Measurements from ENCODE around the gene OTUB2.

OTUB2 gene

GRCh38 chr14:94074534-94074933, 48.4 kb downstream of the OTUB2 start:
- DNase-seq (no peak), ATAC-seq (no peak)
- H3K9me3 Mint-ChIP-seq: peaks cover 33 to 38% of the 10 kb centered on the region in 2 donors
- H3K4me3 Mint-ChIP-seq: peak overlapping the region in 1 of 2 donors; percentile 34
- peaks cover 55% of the 10 kb centered on the region for H3K4me1 Mint-ChIP-seq
- no peak overlapping the region for H3K27ac Mint-ChIP-seq
- no peaks in the 10 kb centered on the region for H3K27me3 Mint-ChIP-seq

- H3K4me3 Mint-ChIP-seq: peak overlapping the region in 1 of 2 donors; percentile 39
- H3K27me3 Mint-ChIP-seq: no peaks in the 10 kb centered on the region
- no peak overlapping the region for H3K27ac Mint-ChIP-seq
- peaks cover 53% of the 10 kb centered on the region for H3K4me1 Mint-ChIP-seq
- DNase-seq (no peak), ATAC-seq (no peak)
- H3K9me3 Mint-ChIP-seq: peaks cover 29 to 34% of the 10 kb centered on the region in 2 donors
Measured at GRCh38 chr14:94075008-94075407, 48.9 kb downstream of the OTUB2 start.

GRCh38 chr14:94077111-94077821, 51.1 kb downstream of the OTUB2 start:
- H3K27me3 Mint-ChIP-seq: no peaks in the 10 kb centered on the region
- H3K27ac Mint-ChIP-seq: peak overlapping the region in 1 of 2 donors; percentile 89
- H3K4me3 Mint-ChIP-seq: peak overlapping the region; percentile 33 to 96
- ATAC-seq (no peak), DNase-seq (no peak)
- H3K9me3 Mint-ChIP-seq: peaks cover 12 to 18% of the 10 kb centered on the region in 2 donors
- peaks cover 39% of the 10 kb centered on the region for H3K4me1 Mint-ChIP-seq

GRCh38 chr14:94077823-94078222, 51.7 kb downstream of the OTUB2 start:
- H3K27ac Mint-ChIP-seq: peak overlapping the region in 1 of 2 donors; percentile 89
- peaks cover 9 to 15% of the 10 kb centered on the region in 2 donors for H3K9me3 Mint-ChIP-seq
- H3K4me3 Mint-ChIP-seq: peak overlapping the region; percentile 96 to 99
- DNase-seq: no peak
- peaks cover 41% of the 10 kb centered on the region for H3K4me1 Mint-ChIP-seq
- ATAC-seq: no peak
- H3K27me3 Mint-ChIP-seq: no peaks in the 10 kb centered on the region

GRCh38 chr14:94079891-94080620, 53.9 kb downstream of the OTUB2 start:
- peaks cover 0 to 7% of the 10 kb centered on the region in 2 donors for H3K9me3 Mint-ChIP-seq
- peak overlapping the region; percentile 100 for H3K27ac Mint-ChIP-seq
- peaks cover 45% of the 10 kb centered on the region for H3K4me1 Mint-ChIP-seq
- H3K4me3 Mint-ChIP-seq: peak overlapping the region; percentile 96 to 99
- DNase-seq (peak; percentile 13 to 23), ATAC-seq (no peak)
- H3K27me3 Mint-ChIP-seq: no peaks in the 10 kb centered on the region

- H3K27me3 Mint-ChIP-seq: no peaks in the 10 kb centered on the region
- ATAC-seq (peak; percentile 97), DNase-seq (peak; percentile 93 to 96)
- peaks cover 0 to under 1% of the 10 kb centered on the region in 2 donors for H3K9me3 Mint-ChIP-seq
- H3K27ac Mint-ChIP-seq: peak within 1 kb of the TSS; percentile 100
- peak within 1 kb of the TSS; percentile 96 to 99 for H3K4me3 Mint-ChIP-seq
- peaks cover 38% of the 10 kb centered on the region for H3K4me1 Mint-ChIP-seq
Measured at GRCh38 chr14:94080621-94081385, 54.7 kb downstream of the OTUB2 start, which contains the start of the genes DDX24 and IFI27L1. Gene DDX24, minus strand, starts transcription at chr14:94081202. Its CDS starts 1,460 bp downstream, at chr14:94079742. Gene IFI27L1, plus strand, starts transcription at chr14:94081310. Its CDS starts 15,628 bp downstream, at chr14:94096938.

- DNase-seq (no peak), ATAC-seq (peak; percentile 44)
- no peaks in the 10 kb centered on the region for H3K27me3 Mint-ChIP-seq
- H3K9me3 Mint-ChIP-seq: peaks cover 0 to 7% of the 10 kb centered on the region in 2 donors
- H3K4me3 Mint-ChIP-seq: peak overlapping the region; percentile 96 to 99
- peaks cover 38% of the 10 kb centered on the region for H3K4me1 Mint-ChIP-seq
- peak overlapping the region; percentile 100 for H3K27ac Mint-ChIP-seq
Measured at GRCh38 chr14:94081386-94081820, 55.3 kb downstream of the OTUB2 start.

- H3K27ac Mint-ChIP-seq: no peak overlapping the region
- peaks cover 3% of the 10 kb centered on the region for H3K4me1 Mint-ChIP-seq
- H3K4me3 Mint-ChIP-seq: no peak overlapping the region
- no peak for DNase-seq
- peaks cover 0 to 7% of the 10 kb centered on the region in 2 donors for H3K9me3 Mint-ChIP-seq
- no peaks in the 10 kb centered on the region for H3K27me3 Mint-ChIP-seq
- no peak for ATAC-seq
Measured at GRCh38 chr14:94087891-94088290, 61.8 kb downstream of the OTUB2 start.

GRCh38 chr14:94088516-94088915, 62.4 kb downstream of the OTUB2 start:
- no peaks in the 10 kb centered on the region for H3K4me1 Mint-ChIP-seq
- ATAC-seq (no peak), DNase-seq (no peak)
- H3K9me3 Mint-ChIP-seq: peaks cover 0 to 7% of the 10 kb centered on the region in 2 donors
- H3K27ac Mint-ChIP-seq: no peak overlapping the region
- H3K4me3 Mint-ChIP-seq: no peak overlapping the region
- H3K27me3 Mint-ChIP-seq: no peaks in the 10 kb centered on the region

GRCh38 chr14:94089479-94089878, 63.3 kb downstream of the OTUB2 start:
- ATAC-seq: no peak
- no peak overlapping the region for H3K27ac Mint-ChIP-seq

GRCh38 chr14:94093418-94093817, 67.3 kb downstream of the OTUB2 start:
- Mint-ChIP-seq H3K27me3 (no peaks in the 10 kb centered on the region), H3K4me3 (no peak overlapping the region), H3K4me1 (no peaks in the 10 kb centered on the region), H3K27ac (no peak overlapping the region), H3K9me3 (no peaks in the 10 kb centered on the region)
- no peak for DNase-seq
- ATAC-seq: no peak

More at GRCh38 chr14:94089479-94089878, 63.3 kb downstream of the OTUB2 start:
- Mint-ChIP-seq H3K9me3 (peaks cover 0 to 7% of the 10 kb centered on the region in 2 donors), H3K27me3 (no peaks in the 10 kb centered on the region), H3K4me3 (no peak overlapping the region), H3K4me1 (no peaks in the 10 kb centered on the region)
- DNase-seq: no peak

- Mint-ChIP-seq H3K27ac (no peak overlapping the region), H3K9me3 (no peaks in the 10 kb centered on the region), H3K4me1 (no peaks in the 10 kb centered on the region), H3K4me3 (no peak overlapping the region), H3K27me3 (no peaks in the 10 kb centered on the region)
- ATAC-seq: no peak
- no peak for DNase-seq
Measured at GRCh38 chr14:94097091-94097490, 71.0 kb downstream of the OTUB2 start.
